SK-N-DZ (cell line): ENCODE measurements around the gene EEFSEC.
"Not testable (repeated sequence)": the region's sequence is repeated elsewhere in the genome, so short reads cannot be mapped to it uniquely, and the experiment has no call there.

Experiments
- DNase-seq: peaks from one replicate; pipeline ENCODE4 v3.0.0-alpha.2; 2015; ENCODE audit warnings: low spot score

Gene EEFSEC

GRCh38 chr3:128152419-128153155 is 694 bp upstream of the EEFSEC start:
- DNase-seq: no peak

- DNase-seq: not testable (repeated sequence)
These were observed 1.1 kb downstream of the EEFSEC start for GRCh38 chr3:128154354-128154753.

- DNase-seq: no peak
These were observed 2.5 kb downstream of the EEFSEC start for GRCh38 chr3:128155616-128156360.

GRCh38 chr3:128160661-128161060 is 7.4 kb downstream of the EEFSEC start:
- DNase-seq: no peak

GRCh38 chr3:128163432-128163831 is 10.2 kb downstream of the EEFSEC start:
- DNase-seq: no peak

- DNase-seq: no peak
These were observed 13.7 kb downstream of the EEFSEC start for GRCh38 chr3:128166971-128167453.

- no peak for DNase-seq
These were observed 14.3 kb downstream of the EEFSEC start for GRCh38 chr3:128167646-128167972.

- DNase-seq: no peak
These were observed 14.8 kb downstream of the EEFSEC start for GRCh38 chr3:128167973-128168674.

- DNase-seq: no peak
These were observed 15.6 kb downstream of the EEFSEC start for GRCh38 chr3:128168836-128169235.

GRCh38 chr3:128170866-128171516 is 17.7 kb downstream of the EEFSEC start:
- DNase-seq: peak; percentile 84

GRCh38 chr3:128173200-128173599 is 19.9 kb downstream of the EEFSEC start:
- DNase-seq: no peak

GRCh38 chr3:128173849-128174248 is 20.6 kb downstream of the EEFSEC start:
- peak; percentile 18 for DNase-seq

- DNase-seq: no peak
These were observed 21.7 kb downstream of the EEFSEC start for GRCh38 chr3:128174675-128175590.

GRCh38 chr3:128175768-128176167 is 22.5 kb downstream of the EEFSEC start:
- DNase-seq: no peak

GRCh38 chr3:128176276-128176833 is 23.1 kb downstream of the EEFSEC start:
- DNase-seq: no peak

- no peak for DNase-seq
These were observed 24.6 kb downstream of the EEFSEC start for GRCh38 chr3:128177865-128178264.

GRCh38 chr3:128178782-128179483 is 25.7 kb downstream of the EEFSEC start:
- no peak for DNase-seq

GRCh38 chr3:128179484-128179819 is 26.2 kb downstream of the EEFSEC start:
- DNase-seq: no peak

GRCh38 chr3:128180436-128180835 is 27.2 kb downstream of the EEFSEC start:
- DNase-seq: no peak

- no peak for DNase-seq
These were observed 27.6 kb downstream of the EEFSEC start for GRCh38 chr3:128180913-128181312.
